RWPE1 (cell line): ENCODE results near the gene TRDN.

Experiments used
- CTCF ChIA-PET: fragments of 350-600 bp; sonication (Branson Sonifier 250); formaldehyde crosslinking; extraction: SDS; loops from one replicate; lab custom pipeline; 2021; lab: Yijun Ruan, JAX
- POLR2A ChIA-PET: fragments of 400-600 bp; formaldehyde crosslinking; extraction: SDS; loops from one replicate; lab custom pipeline; 2020; ENCODE audit warnings: antibody characterized with exemption; ENCODE audit not compliant: low non-redundant PET; lab: Yijun Ruan, JAX
- DNase-seq: peaks from one replicate; pipeline ENCODE4 v3.0.0; 2012; ENCODE audit warnings: low spot score
- H3K27ac ChIP-seq: fragments of 450-650 bp; 2 replicates; pipeline ENCODE4 v1.5.1; 2017
- TF ChIP-seq, protein P1 (sequence below): fragments of 450-650 bp; conservative IDR thresholded peaks from 2 replicates; pipeline ENCODE4 v1.5.1; 2017; ENCODE audit warnings: low read depth, mild to moderate bottlenecking

TRDN gene

DNA sequence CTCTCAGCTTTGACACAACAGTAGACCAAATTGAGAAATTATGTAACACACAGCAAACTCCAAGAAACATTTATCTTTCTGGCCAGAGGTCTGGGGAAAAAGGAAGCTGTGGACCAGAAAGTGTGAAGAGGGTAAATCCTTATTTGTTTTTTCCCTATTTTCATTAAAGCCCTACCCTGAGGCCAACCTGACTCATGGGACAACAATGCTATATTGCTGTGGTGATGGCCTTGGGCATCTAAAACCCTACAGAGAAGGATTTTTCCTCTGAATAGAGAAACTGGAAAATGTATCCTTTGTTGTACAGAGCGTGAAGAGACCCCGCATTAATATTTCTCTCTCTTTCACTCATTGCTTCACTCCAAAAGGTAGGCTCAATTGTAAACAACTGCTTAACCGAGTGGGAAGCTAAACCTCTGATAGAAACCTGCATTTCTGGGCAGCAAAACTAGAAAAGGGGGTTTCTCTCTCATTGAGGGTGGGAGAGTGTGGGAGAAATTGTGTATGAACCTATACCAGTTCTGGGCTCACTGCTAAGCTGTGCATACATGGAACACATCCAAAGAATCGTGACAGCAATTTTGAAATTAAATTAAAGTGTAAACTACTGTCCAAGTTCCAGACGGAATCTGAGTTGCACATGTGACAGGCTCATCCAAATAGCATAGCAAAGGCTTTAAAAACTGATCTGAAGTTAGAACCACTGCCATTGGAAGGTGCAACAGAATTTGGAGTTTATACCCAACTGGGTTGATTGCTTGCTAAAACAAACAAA is 465.2 kb downstream of the TRDN start:
- ChIA-PET POLR2A (no interaction called here), CTCF (no interaction called here)
- DNase-seq, result no peak
- no peak overlapping the region for H3K27ac ChIP-seq
- TF ChIP-seq, protein P1, sequence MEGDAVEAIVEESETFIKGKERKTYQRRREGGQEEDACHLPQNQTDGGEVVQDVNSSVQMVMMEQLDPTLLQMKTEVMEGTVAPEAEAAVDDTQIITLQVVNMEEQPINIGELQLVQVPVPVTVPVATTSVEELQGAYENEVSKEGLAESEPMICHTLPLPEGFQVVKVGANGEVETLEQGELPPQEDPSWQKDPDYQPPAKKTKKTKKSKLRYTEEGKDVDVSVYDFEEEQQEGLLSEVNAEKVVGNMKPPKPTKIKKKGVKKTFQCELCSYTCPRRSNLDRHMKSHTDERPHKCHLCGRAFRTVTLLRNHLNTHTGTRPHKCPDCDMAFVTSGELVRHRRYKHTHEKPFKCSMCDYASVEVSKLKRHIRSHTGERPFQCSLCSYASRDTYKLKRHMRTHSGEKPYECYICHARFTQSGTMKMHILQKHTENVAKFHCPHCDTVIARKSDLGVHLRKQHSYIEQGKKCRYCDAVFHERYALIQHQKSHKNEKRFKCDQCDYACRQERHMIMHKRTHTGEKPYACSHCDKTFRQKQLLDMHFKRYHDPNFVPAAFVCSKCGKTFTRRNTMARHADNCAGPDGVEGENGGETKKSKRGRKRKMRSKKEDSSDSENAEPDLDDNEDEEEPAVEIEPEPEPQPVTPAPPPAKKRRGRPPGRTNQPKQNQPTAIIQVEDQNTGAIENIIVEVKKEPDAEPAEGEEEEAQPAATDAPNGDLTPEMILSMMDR, result no peak

DNA sequence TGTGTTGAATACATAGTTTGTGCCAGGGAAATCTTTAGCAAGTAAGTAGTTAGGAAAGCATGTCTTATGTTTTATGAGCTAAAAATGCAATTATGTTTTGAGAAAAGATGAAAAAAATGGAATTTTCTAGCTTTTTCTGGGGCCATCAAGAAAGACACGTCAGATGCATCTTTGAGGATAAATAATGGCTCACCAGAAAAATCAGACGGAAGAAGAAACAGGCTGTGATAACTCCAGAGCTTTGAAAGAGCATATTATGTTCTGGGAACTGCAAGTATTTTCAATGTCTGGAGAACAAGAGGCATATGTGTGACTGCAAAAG is 467.0 kb downstream of the TRDN start:
- CTCF ChIA-PET, result interaction anchor here (0.7 kb wide), 1 partner anchor 510 kb away, joined by 3 read pairs; no protein-coding TSS in a partner anchor
- DNase-seq, result no peak
- H3K27ac ChIP-seq, result no peak overlapping the region
- POLR2A ChIA-PET, result no interaction called here
- TF ChIP-seq, protein P1, result no peak

DNA sequence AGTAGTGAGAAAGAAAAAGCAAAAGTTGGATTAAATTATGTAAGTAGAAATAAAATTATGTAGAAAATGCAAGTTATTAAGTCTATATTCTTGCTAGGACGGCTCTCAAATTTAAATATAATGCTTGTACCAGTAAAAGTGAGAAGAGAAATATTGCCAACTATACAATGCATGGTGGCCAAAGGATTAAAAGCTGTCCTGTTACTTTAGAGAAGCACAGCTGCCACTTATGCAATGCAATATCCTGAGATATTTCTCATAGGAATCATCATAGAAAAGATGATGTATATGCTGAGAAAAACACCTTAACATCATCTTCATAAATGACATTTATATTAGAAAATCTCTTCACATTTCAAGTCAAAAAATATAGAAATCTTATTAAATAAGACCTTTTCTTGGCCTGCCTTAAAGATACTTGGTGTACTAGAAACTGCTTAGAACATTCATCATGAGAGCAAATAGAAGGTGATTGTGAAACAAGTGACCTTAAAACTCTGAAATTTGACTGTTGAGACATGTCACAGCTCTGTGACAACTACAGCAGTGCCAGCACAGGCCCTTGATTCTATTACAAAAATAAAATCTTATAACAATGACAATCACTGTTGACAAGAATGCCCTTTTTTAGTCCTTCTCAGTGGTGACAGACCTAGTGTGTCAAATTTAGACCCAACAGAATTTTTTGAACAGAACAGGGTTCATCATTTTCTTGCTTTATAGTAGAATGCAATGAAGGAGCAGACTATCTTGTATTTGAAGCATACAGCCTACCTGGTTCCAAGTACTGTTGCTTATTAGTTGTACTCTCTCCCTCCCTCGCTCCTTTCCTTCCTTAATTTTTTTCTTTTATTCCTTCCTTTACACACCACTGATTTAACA is 467.6 kb downstream of the TRDN start:
- DNase-seq, result no peak
- H3K27ac ChIP-seq, result no peak overlapping the region
- POLR2A ChIA-PET, result no interaction called here
- CTCF ChIA-PET, result interaction anchor here (0.7 kb wide), 1 partner anchor 517 kb away, joined by 3 read pairs; no protein-coding TSS in a partner anchor
- TF ChIP-seq, protein P1, result no peak

DNA sequence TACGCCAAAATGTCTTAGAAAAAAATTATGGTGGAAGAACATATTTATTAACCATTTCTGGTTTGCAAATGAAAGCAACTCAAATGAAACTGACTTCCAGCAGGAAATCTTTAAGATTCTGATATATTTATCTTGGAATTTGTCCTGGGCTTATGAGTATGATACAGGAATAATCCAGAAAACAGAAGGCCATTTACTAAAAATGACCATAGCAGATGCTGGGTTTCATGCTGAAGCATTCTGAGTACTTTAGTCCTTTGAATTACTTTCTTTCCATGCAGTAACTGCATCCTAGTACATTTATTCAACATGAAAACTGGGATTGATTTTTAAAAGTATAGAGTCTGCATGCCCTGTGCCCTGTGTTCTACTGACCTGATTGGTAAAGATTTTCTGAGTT is 468.3 kb downstream of the TRDN start:
- TF ChIP-seq, protein P1, result no peak
- POLR2A ChIA-PET, result no interaction called here
- CTCF ChIA-PET, result interaction anchor here (0.7 kb wide), 1 partner anchor 516 kb away, joined by 3 read pairs; no protein-coding TSS in a partner anchor
- no peak overlapping the region for H3K27ac ChIP-seq
- no peak for DNase-seq
